ENCODE data around the gene MYDGF. TPM values are rescaled to one million over a fixed set of nuclear protein-coding genes. Genes with fewer than 3 reads are reported as not detected.

The MYDGF gene
- total and polyA plus RNA-seq, 9 donors = 59.9 to 102 (median 70.8) TPM

- peak; percentile 75 for DNase-seq
- Histone ChIP-seq H3K36me3 (ENCODE audit: control insufficient read depth, insufficient read depth, low read length) (no peaks in the 10 kb centered on the region), H3K27ac (ENCODE audit: low read length) (peak overlapping the region; percentile 35), H3K4me3 (ENCODE audit: low read length) (peak overlapping the region; percentile 53), H3K27me3 (ENCODE audit: control insufficient read depth, insufficient read depth, low read length) (no peaks in the 10 kb centered on the region), H3K9me3 (replicated peaks; ENCODE audit: control insufficient read depth, low read depth, low read length) (no peaks in the 10 kb centered on the region), H3K4me1 (ENCODE audit: control insufficient read depth, insufficient read depth, low read length) (peaks cover 51% of the 10 kb centered on the region)
- under 1% methylated on average over 42 of the region's 43 CpGs for WGBS (ENCODE audit: insufficient coverage)
These were observed 33.9 kb downstream of the MYDGF start for GRCh38 chr19:4636151-4636717.

- H3K4me1 ChIP-seq (ENCODE audit: control insufficient read depth, insufficient read depth, low read length) = peaks cover 50% of the 10 kb centered on the region
- DNase-seq = peak; percentile 43
- no peak overlapping the region for H3K27ac ChIP-seq (ENCODE audit: low read length)
These were observed 34.4 kb downstream of the MYDGF start for GRCh38 chr19:4635754-4636116.

GRCh38 chr19:4633140-4633967, 36.8 kb downstream of the MYDGF start:
- Histone ChIP-seq H3K9me3 (replicated peaks; ENCODE audit: control insufficient read depth, low read depth, low read length) (no peaks in the 10 kb centered on the region), H3K36me3 (ENCODE audit: control insufficient read depth, insufficient read depth, low read length) (no peaks in the 10 kb centered on the region), H3K4me3 (ENCODE audit: low read length) (no peak overlapping the region), H3K27me3 (ENCODE audit: control insufficient read depth, insufficient read depth, low read length) (no peaks in the 10 kb centered on the region), H3K27ac (ENCODE audit: low read length) (no peak overlapping the region), H3K4me1 (ENCODE audit: control insufficient read depth, insufficient read depth, low read length) (peaks cover 30% of the 10 kb centered on the region)
- whole genome bisulfite sequencing (ENCODE audit: insufficient coverage) = 45% methylated on average over 10 of the region's 14 CpGs
- peak; percentile 71 for DNase-seq

More at GRCh38 chr19:4635754-4636116, 34.4 kb downstream of the MYDGF start:
- Histone ChIP-seq H3K27me3 (ENCODE audit: control insufficient read depth, insufficient read depth, low read length) (no peaks in the 10 kb centered on the region), H3K9me3 (replicated peaks; ENCODE audit: control insufficient read depth, low read depth, low read length) (no peaks in the 10 kb centered on the region), H3K36me3 (ENCODE audit: control insufficient read depth, insufficient read depth, low read length) (no peaks in the 10 kb centered on the region), H3K4me3 (ENCODE audit: low read length) (peak overlapping the region; percentile 53)
- 11% methylated on average over 4 of the region's 13 CpGs for WGBS (ENCODE audit: insufficient coverage)

- Histone ChIP-seq H3K9me3 (replicated peaks; ENCODE audit: control insufficient read depth, low read depth, low read length) (no peaks in the 10 kb centered on the region), H3K4me3 (ENCODE audit: low read length) (no peak overlapping the region), H3K27ac (ENCODE audit: low read length) (no peak overlapping the region), H3K4me1 (ENCODE audit: control insufficient read depth, insufficient read depth, low read length) (no peaks in the 10 kb centered on the region), H3K27me3 (ENCODE audit: control insufficient read depth, insufficient read depth, low read length) (peaks cover 6% of the 10 kb centered on the region), H3K36me3 (ENCODE audit: control insufficient read depth, insufficient read depth, low read length) (no peaks in the 10 kb centered on the region)
- no CpG with 5 or more reads among the region's 6 CpGs for WGBS (ENCODE audit: insufficient coverage)
- DNase-seq = no peak
These were observed 45.3 kb downstream of the MYDGF start for GRCh38 chr19:4624733-4625362.

GRCh38 chr19:4624301-4624700, 45.8 kb downstream of the MYDGF start:
- WGBS (ENCODE audit: insufficient coverage) = 36% methylated on average over 4 of the region's 5 CpGs
- Histone ChIP-seq H3K9me3 (replicated peaks; ENCODE audit: control insufficient read depth, low read depth, low read length) (no peaks in the 10 kb centered on the region), H3K4me3 (ENCODE audit: low read length) (no peak overlapping the region), H3K27ac (ENCODE audit: low read length) (no peak overlapping the region), H3K36me3 (ENCODE audit: control insufficient read depth, insufficient read depth, low read length) (no peaks in the 10 kb centered on the region), H3K27me3 (ENCODE audit: control insufficient read depth, insufficient read depth, low read length) (peaks cover 10% of the 10 kb centered on the region), H3K4me1 (ENCODE audit: control insufficient read depth, insufficient read depth, low read length) (no peaks in the 10 kb centered on the region)
- no peak for DNase-seq

- WGBS (ENCODE audit: insufficient coverage) = 32% methylated on average over 5 of the region's 12 CpGs
- DNase-seq = no peak
- peaks cover 15% of the 10 kb centered on the region for H3K27me3 ChIP-seq (ENCODE audit: control insufficient read depth, insufficient read depth, low read length)
- no peak overlapping the region for H3K27ac ChIP-seq (ENCODE audit: low read length)
- no peaks in the 10 kb centered on the region for H3K36me3 ChIP-seq (ENCODE audit: control insufficient read depth, insufficient read depth, low read length)
- H3K4me1 ChIP-seq (ENCODE audit: control insufficient read depth, insufficient read depth, low read length) = no peaks in the 10 kb centered on the region
- H3K4me3 ChIP-seq (ENCODE audit: low read length) = no peak overlapping the region
- no peaks in the 10 kb centered on the region for H3K9me3 ChIP-seq (replicated peaks; ENCODE audit: control insufficient read depth, low read depth, low read length)
These were observed 47.3 kb downstream of the MYDGF start for GRCh38 chr19:4622695-4623421.

- H3K4me3 ChIP-seq (ENCODE audit: low read length) = no peak overlapping the region
- no peak for DNase-seq
- H3K9me3 ChIP-seq (replicated peaks; ENCODE audit: control insufficient read depth, low read depth, low read length) = no peaks in the 10 kb centered on the region
- H3K36me3 ChIP-seq (ENCODE audit: control insufficient read depth, insufficient read depth, low read length) = no peaks in the 10 kb centered on the region
- H3K27me3 ChIP-seq (ENCODE audit: control insufficient read depth, insufficient read depth, low read length) = peaks cover 21% of the 10 kb centered on the region
- WGBS (ENCODE audit: insufficient coverage) = 27% methylated on average over 1 of the region's 2 CpGs
- no peak overlapping the region for H3K27ac ChIP-seq (ENCODE audit: low read length)
- H3K4me1 ChIP-seq (ENCODE audit: control insufficient read depth, insufficient read depth, low read length) = no peaks in the 10 kb centered on the region
These were observed 49.5 kb downstream of the MYDGF start for GRCh38 chr19:4620675-4621074.

GRCh38 chr19:4619668-4620294, 50.4 kb downstream of the MYDGF start:
- no peak for DNase-seq
- WGBS (ENCODE audit: insufficient coverage) = 60% methylated on average over 15 of the region's 17 CpGs
- no peak overlapping the region for H3K4me3 ChIP-seq (ENCODE audit: low read length)
- no peaks in the 10 kb centered on the region for H3K9me3 ChIP-seq (replicated peaks; ENCODE audit: control insufficient read depth, low read depth, low read length)
- peaks cover 21% of the 10 kb centered on the region for H3K27me3 ChIP-seq (ENCODE audit: control insufficient read depth, insufficient read depth, low read length)
- no peaks in the 10 kb centered on the region for H3K4me1 ChIP-seq (ENCODE audit: control insufficient read depth, insufficient read depth, low read length)
- H3K27ac ChIP-seq (ENCODE audit: low read length) = no peak overlapping the region
- H3K36me3 ChIP-seq (ENCODE audit: control insufficient read depth, insufficient read depth, low read length) = no peaks in the 10 kb centered on the region

- H3K4me3 ChIP-seq (ENCODE audit: low read length) = no peak overlapping the region
- H3K27me3 ChIP-seq (ENCODE audit: control insufficient read depth, insufficient read depth, low read length) = peaks cover 21% of the 10 kb centered on the region
- WGBS (ENCODE audit: insufficient coverage) = 24% methylated on average over 6 of the region's 6 CpGs
- no peak for DNase-seq
- H3K27ac ChIP-seq (ENCODE audit: low read length) = no peak overlapping the region
- no peaks in the 10 kb centered on the region for H3K36me3 ChIP-seq (ENCODE audit: control insufficient read depth, insufficient read depth, low read length)
- no peaks in the 10 kb centered on the region for H3K9me3 ChIP-seq (replicated peaks; ENCODE audit: control insufficient read depth, low read depth, low read length)
- H3K4me1 ChIP-seq (ENCODE audit: control insufficient read depth, insufficient read depth, low read length) = no peaks in the 10 kb centered on the region
These were observed 52.1 kb downstream of the MYDGF start for GRCh38 chr19:4618019-4618418.
